Ascending aorta (tissue), 2 donors: Measurements from ENCODE around the gene MAT2A. TPM values are rescaled to one million over a fixed set of nuclear protein-coding genes. Genes with fewer than 3 reads are reported as not detected.

Experiments used
- DNase-seq, 2 donors: peaks; one replicate each; pipeline ENCODE4 v3.0.0-alpha.2; 2019; ENCODE audit warnings: low spot score in 2 of 2
- H3K27ac ChIP-seq, 2 donors: fragments of 200-600 bp; sonication (generic); one replicate each; pipeline ENCODE4 v1.5.1; 2016 to 2017; ENCODE audit warnings: mild to moderate bottlenecking in 1 of 2
- H3K27me3 ChIP-seq: fragments of 200-600 bp; sonication (generic); one replicate; pipeline ENCODE4 v1.5.1; 2017
- H3K36me3 ChIP-seq, 2 donors: fragments of 200-600 bp; sonication (generic); one replicate each; pipeline ENCODE4 v1.5.1; 2016
- H3K4me1 ChIP-seq, 2 donors: fragments of 200-600 bp; sonication (generic); one replicate each; pipeline ENCODE4 v1.5.1; 2016 to 2017; ENCODE audit warnings: mild to moderate bottlenecking in 1 of 2
- H3K4me3 ChIP-seq, 2 donors: fragments of 200-600 bp; sonication (generic); one replicate each; pipeline ENCODE4 v1.5.1; 2016 to 2017; ENCODE audit warnings: mild to moderate bottlenecking in 1 of 2
- H3K9me3 ChIP-seq, 2 donors: fragments of 200-600 bp; sonication (generic); one replicate each; pipeline ENCODE4 v1.5.1; 2016
- CTCF ChIP-seq, 3 experiments: fragments of 200-600 bp in 2 of 3; fragments of 450-650 bp in 1 of 3; sonication (generic) in 2 of 3; IDR thresholded peaks; one replicate each; pipeline ENCODE4 v1.5.1; 2016 to 2019; ENCODE audit warnings: antibody characterized with exemption in 3 of 3, mild to moderate bottlenecking in 1 of 3, moderate library complexity in 1 of 3
- intact Hi-C: fragments of 100-400 bp; cut with DNase I; formaldehyde crosslinking; loops from one replicate; pipeline ENCODE4 v1.15.1; 2023
- total RNA-seq: library from RNA; depleted of rRNA; stranded (reverse); fragments of >200 nt; gene quantifications from one replicate; pipeline ENCODE4 v1.1.0, GENCODE V29; 2016

MAT2A gene
- total RNA-seq, 1 donor from 2014 or later: 91.7 TPM

- H3K27me3 ChIP-seq: no peaks in the 10 kb centered on the region
- peak overlapping the region; percentile 77 to 79 for H3K4me3 ChIP-seq
- intact Hi-C loops: loop anchor here (1.0 to 2.0 kb wide), 4 partner anchors 22 to 56 kb away; partner anchors contain the start of genes MAT2A, TMEM150A, USP39 and VAMP5
- no peak for DNase-seq
- peaks cover 0 to 22% of the 10 kb centered on the region in 2 donors for H3K36me3 ChIP-seq
- H3K4me1 ChIP-seq: peaks cover 3 to 16% of the 10 kb centered on the region in 2 donors
- no peaks in the 10 kb centered on the region for H3K9me3 ChIP-seq
- TF ChIP-seq CTCF (IDR thresholded peaks at IDR 0.05): no peak
- H3K27ac ChIP-seq: peak overlapping the region; percentile 76 to 86
These were observed 21.9 kb downstream of the MAT2A start for GRCh38 chr2:85560812-85561279.

GRCh38 chr2:85561280-85562212 is 22.6 kb downstream of the MAT2A start, which contains the start of gene GGCX:
Gene GGCX, minus strand, starts transcription at chr2:85561493. Its CDS starts 65 bp downstream, at chr2:85561428.
- Histone ChIP-seq H3K9me3 (no peaks in the 10 kb centered on the region), H3K27me3 (no peaks in the 10 kb centered on the region), H3K36me3 (peaks cover 0 to 20% of the 10 kb centered on the region in 2 donors), H3K4me1 (peaks cover 3 to 16% of the 10 kb centered on the region in 2 donors), H3K4me3 (peak within 1 kb of the TSS; percentile 77 to 79), H3K27ac (peak within 1 kb of the TSS; percentile 76 to 86)
- intact Hi-C loops: loop anchor here (1.0 to 2.0 kb wide), 4 partner anchors 23 to 55 kb away; partner anchors contain the start of genes MAT2A, TMEM150A, USP39 and VAMP5
- peak in 2 of 3 experiments; percentile 10 to 35 for TF ChIP-seq CTCF (IDR thresholded peaks at IDR 0.05)
- peak; percentile 82 to 97 for DNase-seq

DNA sequence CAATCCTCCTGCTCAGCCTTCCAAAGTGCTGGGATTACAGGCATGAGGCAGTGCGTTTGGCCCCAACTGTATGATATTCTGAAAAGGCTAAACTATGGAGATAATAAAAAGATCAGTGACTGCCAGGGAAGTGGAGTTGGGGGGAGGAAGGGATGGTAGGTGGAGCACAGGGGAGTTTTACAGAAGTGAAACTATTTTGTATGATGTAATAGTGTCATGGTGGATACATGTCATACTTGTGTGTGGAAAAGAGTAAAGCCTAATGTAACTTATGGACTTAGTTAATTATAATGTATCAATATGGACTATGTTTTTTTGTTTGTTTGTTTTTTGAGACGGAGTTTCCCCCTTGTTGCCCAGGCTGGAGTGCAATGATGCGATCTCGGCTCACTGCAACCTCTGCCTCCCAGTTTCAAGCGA is 25.2 kb downstream of the MAT2A start:
- no peak for DNase-seq
- Histone ChIP-seq H3K27me3 (no peaks in the 10 kb centered on the region), H3K9me3 (no peaks in the 10 kb centered on the region), H3K4me3 (no peak overlapping the region), H3K27ac (no peak overlapping the region), H3K36me3 (no peaks in the 10 kb centered on the region), H3K4me1 (peaks cover 3 to 16% of the 10 kb centered on the region in 2 donors)
- TF ChIP-seq CTCF (IDR thresholded peaks at IDR 0.05): no peak
- intact Hi-C loops: no loop called here

- no peak for DNase-seq
- no peak overlapping the region for H3K27ac ChIP-seq
- intact Hi-C loops: no loop called here
- H3K4me1 ChIP-seq: peaks cover 0 to 5% of the 10 kb centered on the region in 2 donors
- TF ChIP-seq CTCF (IDR thresholded peaks at IDR 0.05): no peak
- no peaks in the 10 kb centered on the region for H3K36me3 ChIP-seq
- H3K4me3 ChIP-seq: no peak overlapping the region
- no peaks in the 10 kb centered on the region for H3K9me3 ChIP-seq
- no peaks in the 10 kb centered on the region for H3K27me3 ChIP-seq
These were observed 27.3 kb downstream of the MAT2A start for GRCh38 chr2:85566265-85566664.

- H3K9me3 ChIP-seq: no peaks in the 10 kb centered on the region
- DNase-seq: no peak
- H3K27me3 ChIP-seq: no peaks in the 10 kb centered on the region
- no peaks in the 10 kb centered on the region for H3K4me1 ChIP-seq
- H3K27ac ChIP-seq: no peak overlapping the region
- no peak overlapping the region for H3K4me3 ChIP-seq
- intact Hi-C loops: no loop called here
- no peak for TF ChIP-seq CTCF (IDR thresholded peaks at IDR 0.05)
- H3K36me3 ChIP-seq: no peaks in the 10 kb centered on the region
These were observed 36.8 kb downstream of the MAT2A start for GRCh38 chr2:85575739-85576138.
